AG08395 (cell line): ENCODE results near the gene MYDGF.
"Not testable (repeated sequence)": the region's sequence is repeated elsewhere in the genome, so short reads cannot be mapped to it uniquely, and the experiment has no call there.

Experiments used
- DNase-seq: peaks from one replicate; pipeline ENCODE4 v3.0.0; 2012; ENCODE audit warnings: mixed read lengths, low spot score

Gene MYDGF

DNA sequence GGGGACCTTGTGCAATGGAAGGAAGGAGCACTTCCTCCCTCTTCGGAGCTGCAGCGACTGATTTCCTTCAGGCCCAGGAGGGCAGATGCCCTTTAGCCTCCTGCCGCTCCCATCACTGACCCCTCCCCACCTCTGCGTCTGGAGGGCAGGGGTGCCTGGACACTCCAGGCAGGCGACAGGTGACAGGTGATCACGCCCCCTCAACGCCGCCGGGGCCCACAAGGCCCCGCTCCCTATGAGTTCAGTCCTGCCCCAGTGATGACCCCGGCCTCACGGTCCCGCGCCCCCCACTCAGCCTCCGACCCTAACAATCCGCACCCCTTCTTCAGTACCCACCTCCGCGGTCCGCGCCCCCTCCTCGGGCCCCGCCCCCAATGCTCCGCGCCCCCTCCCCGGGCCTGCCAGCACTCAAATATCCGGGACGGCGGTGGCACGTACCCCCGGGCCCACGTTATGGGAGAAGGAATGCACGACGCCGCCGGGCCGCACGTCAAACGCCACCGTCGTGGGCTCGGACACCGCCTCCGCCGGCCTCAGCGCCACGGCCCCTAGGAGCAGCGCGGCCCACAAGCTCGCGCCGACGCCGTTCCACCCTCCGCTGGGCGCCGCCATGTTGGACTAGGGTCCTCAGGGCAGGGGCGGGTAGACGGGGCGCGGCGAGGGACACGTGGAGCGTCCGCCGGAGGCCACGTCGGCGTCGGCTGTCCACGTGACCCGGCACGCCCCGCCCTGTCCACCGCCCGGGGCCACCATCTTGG lies at the start of gene MYDGF:
TSS of gene MYDGF (minus strand) at position 620 of the 758 bp plus-strand sequence. CDS start at position 612, 8 bp downstream.
- peak; percentile 100 for DNase-seq

GRCh38 chr19:4719499-4719866 lies 49.3 kb upstream of the MYDGF start:
- no peak for DNase-seq

DNA sequence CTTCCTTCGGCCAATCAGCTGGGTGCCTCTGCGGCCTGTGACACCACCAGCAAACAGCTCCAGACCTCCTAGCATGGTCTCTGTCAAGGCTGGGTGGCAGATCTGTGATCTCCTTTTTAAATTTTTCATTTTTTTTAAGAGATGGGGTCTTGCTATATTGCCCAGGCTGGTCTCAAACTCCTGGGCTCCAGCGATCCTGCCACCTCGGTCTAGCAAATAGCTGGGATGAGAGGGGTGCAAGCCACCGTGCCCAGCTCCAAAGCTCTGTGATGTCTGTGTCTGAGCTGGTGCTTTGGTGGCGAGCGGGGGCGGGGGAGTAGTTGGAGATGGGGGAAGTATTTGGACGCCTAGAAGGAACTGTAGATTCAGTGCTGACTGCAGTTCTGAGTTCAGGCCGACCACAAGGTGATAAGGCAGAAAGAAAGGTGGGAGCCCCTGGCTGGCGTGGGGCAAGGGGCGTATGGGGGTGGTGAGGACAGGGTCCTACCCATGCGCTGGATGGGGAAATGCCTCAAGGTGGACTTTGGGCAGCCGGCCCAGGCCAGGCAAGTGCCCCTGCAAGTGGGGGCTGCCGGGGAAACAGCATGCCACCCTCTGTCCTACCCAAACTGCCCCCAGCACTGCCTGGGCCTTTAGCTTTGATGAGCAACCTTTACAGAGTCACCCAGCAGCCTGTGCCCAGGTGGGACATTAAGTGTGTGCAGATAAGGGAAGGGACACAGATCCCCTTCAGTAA lies 48.0 kb upstream of the MYDGF start:
- DNase-seq = no peak

- no peak for DNase-seq
Observed at GRCh38 chr19:4717191-4717965, 47.2 kb upstream of the MYDGF start.

DNA sequence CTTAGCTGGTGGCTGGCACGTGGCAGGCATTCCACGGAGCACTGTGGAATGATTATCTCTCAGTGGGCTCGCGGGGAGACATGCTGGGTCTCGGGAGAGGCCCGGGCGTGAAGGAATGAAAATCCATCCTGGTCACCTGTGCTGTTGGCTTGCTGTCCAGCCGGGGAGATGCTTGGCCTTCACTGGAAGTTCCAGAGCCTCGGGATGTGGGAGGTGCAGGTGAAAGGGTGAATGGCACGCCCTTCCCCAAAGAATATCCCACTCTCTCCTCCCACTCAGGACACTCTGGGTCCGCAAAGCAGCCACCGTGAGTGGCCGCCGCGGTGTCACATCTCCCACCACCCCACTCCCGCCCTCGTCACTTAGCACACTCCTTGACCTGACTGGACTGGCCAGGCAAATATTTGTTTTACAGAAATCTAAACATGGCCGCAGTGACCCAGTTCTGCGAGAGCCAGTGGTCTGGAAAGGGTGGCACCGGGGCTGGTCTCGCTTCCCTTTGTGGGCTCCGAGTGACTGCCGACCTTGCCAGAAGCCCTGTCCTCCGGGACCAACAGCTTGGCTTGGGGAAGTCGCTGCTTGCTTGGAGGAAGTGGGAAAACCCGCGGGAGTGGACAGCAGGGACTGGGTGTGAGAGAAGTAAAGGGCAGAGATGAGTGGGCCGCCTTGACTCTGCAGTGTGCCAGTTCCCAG lies 45.5 kb upstream of the MYDGF start:
- DNase-seq = no peak

- not testable (repeated sequence) for DNase-seq
Observed at GRCh38 chr19:4715178-4715528, 45.0 kb upstream of the MYDGF start.

DNA sequence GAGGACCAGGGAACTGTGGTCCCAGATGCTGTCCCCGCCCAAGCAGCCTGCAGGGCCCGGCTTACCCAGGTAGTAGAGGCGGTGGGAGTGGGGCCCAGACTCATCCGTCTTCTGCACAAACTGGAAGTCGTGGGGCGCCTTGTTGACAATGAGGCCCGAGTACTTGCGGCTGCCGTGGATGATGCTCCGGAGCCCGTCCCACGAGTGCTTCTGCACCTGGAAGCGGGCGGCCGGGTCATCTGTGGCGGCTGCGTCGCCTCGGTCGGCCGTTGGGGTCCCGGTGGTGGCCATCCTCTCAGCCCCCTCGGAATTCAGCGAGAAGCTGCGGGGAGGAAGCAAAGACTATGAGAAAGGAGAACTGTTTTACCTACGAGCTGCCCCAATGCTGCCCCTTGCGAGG lies 43.9 kb upstream of the MYDGF start:
- no peak for DNase-seq

GRCh38 chr19:4713384-4713951 lies 43.3 kb upstream of the MYDGF start:
- DNase-seq = peak; percentile 99

DNA sequence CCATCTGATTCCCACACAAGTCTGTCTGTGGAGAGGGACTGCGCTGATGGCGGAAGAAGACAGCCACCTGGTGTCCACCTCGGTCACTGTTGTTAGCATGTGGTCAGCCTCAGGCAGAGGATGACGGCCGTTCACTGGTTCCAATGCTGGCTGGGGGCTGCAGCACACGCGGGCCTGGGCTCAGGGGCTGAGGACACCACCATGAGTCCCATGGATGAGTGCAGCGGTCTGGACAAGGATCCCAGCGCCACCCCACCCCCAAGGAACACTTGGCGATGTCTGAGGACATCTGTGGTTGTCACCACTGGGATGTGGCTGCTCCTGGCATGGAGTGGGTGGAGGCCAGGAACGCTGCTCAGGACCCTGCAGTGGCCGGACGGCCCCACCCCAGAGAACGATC lies 42.6 kb upstream of the MYDGF start:
- DNase-seq = no peak

DNA sequence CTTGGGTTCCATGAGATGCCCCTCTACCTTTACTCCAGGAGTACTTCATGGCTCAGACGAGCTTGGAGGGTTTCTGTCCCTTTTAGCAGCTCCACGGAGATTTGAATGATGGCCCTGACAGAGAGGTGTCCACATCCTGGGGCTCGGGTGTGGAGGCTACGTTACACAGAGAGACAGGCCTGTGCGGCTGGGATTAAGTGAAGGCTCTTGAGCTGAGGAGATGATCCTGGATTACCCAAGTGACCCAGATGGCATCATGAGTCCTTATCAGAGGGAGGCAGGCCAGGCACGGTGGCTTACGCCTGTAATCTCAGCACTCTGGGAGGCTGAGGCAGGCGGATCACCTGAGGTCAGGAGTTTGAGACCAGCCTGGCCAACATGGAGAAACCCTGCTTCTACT lies 41.1 kb upstream of the MYDGF start:
- DNase-seq = no peak

- DNase-seq = no peak
Observed at GRCh38 chr19:4710281-4710600, 40.1 kb upstream of the MYDGF start.

DNA sequence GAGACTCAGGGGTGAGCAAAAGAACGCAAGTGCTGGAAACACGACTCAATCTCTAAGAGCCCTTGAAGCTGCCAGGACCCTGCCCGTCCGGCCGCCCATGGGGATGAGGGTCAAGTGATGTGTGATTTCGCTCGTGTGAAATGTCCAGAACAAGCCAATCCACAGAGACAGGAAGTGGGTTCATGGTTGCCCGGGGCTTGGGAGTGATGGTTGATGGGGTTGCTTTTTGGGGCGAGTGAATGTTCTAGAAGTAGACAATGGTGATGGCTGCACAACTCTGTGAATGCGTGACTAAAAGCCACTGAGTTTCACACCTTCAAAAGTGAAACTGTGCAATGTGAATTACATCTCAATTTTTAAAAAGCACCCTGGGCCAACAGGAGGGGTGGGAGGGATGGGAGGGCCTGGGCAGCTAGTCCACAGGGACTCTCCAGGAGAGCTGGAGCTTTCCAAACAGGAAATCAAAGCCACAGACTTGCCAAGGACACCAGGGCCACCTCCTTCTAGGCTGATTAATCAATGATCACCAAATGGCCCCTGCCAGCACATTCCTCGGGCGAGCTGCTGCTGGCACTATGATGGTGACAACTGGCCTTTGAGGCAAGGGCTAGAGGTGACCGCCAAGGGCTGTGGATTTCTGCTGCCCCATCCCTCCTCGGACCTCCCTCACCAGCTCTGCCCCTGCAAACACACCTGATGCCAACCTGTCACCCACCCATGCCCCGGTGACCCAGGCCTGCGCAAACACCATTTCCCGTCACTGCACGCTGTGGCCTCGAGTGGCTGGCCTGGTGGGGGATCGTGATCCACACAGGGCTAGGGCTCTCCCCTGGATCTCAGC lies 39.5 kb upstream of the MYDGF start:
- no peak for DNase-seq

DNA sequence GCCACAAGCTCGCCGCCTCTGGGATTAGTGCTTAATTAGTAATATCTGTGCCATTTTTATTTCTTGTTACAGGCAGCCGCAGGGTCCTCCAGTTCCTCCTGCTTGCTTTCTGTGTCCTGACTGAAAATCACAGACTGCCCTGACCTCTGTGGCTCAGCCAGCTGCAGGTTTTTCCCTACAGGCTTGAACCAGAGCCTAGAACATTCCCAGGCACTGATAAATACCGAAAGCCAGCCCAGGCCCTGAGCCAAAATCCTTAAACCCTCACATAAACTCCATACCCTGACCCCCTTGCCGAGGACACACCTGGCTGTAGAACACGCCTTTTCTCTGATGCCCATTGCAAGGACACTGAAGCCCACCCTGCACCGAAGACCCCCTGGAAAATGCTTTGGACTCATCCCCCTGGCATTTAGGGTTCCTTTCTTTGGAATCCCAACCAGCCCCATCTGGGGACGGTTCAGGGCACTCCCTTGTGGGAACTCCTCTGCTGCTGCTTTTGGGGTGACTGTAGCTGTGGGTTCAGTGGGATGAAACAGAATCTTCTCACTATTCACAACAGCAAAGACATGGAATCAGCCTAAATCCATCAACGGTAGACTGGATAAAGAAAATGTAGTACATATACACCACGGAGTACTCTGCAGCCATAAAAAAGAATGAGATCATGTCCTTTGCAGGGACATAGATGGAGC lies 38.0 kb upstream of the MYDGF start:
- peak; percentile 37 for DNase-seq

DNA sequence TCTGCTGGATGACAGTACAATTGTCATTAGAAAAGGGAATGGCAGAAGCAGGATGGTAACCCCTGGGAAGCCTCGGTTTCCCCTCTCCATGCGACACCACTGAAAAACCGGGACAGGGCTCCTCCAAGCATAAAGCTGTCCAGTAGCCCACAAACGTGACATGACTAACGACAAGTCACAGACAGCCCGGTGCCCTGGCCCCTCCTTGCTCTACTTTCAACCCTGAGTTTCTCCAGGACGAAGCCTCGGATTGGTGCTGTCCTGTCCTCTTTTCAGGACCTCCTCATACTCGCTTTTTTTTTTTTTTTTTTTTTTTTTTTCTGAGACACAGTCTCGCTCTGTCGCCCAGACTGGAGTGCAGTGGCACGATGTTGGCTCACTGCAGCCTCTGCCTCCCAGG lies 37.2 kb upstream of the MYDGF start:
- DNase-seq = no peak

GRCh38 chr19:4705413-4706131 lies 35.4 kb upstream of the MYDGF start:
- no peak for DNase-seq

GRCh38 chr19:4704317-4704673 lies 34.2 kb upstream of the MYDGF start:
- no peak for DNase-seq

GRCh38 chr19:4703671-4704316 lies 33.7 kb upstream of the MYDGF start:
- DNase-seq = no peak

DNA sequence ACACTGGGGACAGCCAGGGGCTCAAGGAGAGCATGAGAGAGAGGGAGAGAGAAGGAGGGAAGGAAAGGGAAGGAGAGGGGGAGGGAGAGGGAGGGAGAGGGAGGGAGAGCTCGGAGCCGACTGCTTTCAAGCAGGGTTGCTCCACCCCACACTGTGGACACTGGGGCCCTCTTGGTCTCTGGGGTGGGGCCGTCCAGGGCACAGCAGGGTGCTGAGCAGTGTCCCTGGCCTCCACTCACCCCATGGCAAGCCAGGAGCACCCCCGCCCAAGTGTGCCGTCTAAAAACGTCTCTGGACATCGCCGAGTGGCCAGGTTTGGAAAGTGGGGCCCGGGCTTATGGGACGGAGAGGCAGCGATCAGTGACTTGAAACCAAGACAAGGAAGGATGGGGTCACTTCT lies 32.6 kb upstream of the MYDGF start:
- no peak for DNase-seq

DNA sequence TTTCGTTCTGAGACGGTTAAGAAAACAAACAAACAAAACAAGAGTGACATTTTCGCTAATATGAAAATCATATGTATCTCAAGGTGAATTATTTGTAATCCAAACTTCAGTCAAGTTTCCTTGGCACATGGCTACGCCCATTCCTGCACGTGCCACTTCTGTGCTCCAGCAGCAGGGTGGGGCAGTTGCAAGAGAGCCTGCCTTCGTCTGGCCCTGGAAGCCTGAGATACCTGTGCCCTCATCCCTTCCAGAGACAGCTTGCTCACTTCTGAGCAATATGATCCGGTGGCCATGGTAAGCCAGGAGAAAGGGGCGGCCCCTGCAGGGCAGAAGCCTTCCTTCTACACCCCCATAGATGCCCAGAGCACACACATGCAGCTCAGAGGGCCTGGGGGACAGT lies 31.4 kb upstream of the MYDGF start:
- DNase-seq = no peak

- DNase-seq = no peak
Observed at GRCh38 chr19:4700693-4700970, 30.5 kb upstream of the MYDGF start.
